NCI-H774 (cell line): ENCODE data around the gene MAPK9.

Source experiments
- DNase-seq: peaks from one replicate; lab custom pipeline; 2025; lab: John Stamatoyannopoulos, UW

MAPK9 gene

DNA sequence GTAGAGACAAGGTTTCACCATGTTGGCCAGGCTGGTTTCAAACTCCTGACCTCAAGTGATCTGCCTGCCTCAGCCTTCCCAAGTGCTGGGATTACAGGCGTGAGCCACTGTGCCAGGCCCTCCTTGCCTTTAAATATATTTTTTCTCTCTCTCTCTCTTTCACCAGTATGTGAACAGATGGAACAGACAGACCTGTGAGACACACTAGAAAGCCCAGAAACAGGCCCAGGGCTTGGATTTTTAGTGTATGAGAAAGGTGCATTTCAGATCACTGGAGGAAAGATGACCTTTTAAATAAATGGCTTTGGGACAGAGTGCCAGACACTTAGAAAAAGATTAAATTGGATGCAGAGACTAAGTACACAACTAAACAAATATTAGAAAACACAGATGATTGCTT, 86.0 kb downstream of the MAPK9 start:
- DNase-seq: no peak

DNA sequence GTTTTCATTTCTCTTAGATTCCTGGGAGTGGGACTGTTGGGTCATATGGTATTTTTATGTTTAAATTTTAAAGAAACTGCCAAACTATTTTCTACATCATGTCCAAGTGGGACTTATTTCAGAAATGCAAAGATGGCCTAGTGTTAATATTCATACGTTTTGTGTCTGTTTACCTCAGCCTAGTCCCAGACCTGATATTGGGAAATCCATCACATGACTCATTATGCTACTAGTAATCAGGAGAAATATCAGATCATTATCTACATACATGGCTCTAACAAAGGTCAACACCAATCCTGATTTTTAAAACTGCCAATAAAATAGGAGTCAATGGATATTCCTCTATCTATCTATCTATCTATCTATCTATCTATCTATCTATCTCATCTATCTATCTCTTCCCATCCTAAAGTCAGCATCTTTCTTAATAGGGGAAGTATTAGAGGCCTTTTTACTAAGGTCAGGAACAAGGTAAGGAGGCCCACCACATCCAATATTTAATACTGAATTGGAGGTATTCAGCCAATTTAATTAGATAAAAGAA, 87.5 kb downstream of the MAPK9 start:
- no peak for DNase-seq

DNA sequence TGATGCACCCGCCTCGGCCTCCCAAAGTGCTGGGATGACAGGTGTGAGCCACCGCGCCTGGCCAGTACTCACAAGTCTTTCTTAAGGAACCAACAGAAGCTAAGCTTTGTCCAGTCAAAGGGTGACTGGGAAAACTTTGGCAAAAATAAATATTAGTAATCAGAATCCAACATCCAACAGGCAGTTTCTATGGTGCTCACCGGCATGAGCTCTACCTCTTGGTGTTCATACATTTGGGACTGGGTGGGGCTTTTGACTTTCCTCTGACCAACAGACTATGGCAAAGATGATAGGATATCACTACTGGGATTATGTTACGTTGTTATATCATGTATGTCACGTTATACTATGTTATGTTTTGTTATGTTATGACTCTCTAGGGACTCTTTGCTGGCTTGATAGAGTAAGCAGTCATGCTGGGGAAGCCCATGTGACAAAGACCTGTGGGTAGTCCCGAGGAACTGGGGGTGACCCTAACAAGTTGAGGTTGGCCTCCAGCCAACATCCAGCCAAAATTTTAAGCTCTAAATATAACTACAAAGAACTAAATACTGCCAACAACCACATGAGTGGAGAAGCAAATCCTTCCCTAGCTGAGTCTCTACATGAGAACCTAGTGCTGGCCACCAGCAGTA, 88.8 kb downstream of the MAPK9 start:
- DNase-seq: no peak

- peak; percentile 38 for DNase-seq
These were observed 90.6 kb downstream of the MAPK9 start for GRCh38 chr5:180201051-180201987.

- DNase-seq: no peak
These were observed 92.5 kb downstream of the MAPK9 start for GRCh38 chr5:180199390-180199789.

- no peak for DNase-seq
These were observed 93.7 kb downstream of the MAPK9 start for GRCh38 chr5:180198208-180198607.

- no peak for DNase-seq
These were observed 94.7 kb downstream of the MAPK9 start for GRCh38 chr5:180197016-180197702.

DNA sequence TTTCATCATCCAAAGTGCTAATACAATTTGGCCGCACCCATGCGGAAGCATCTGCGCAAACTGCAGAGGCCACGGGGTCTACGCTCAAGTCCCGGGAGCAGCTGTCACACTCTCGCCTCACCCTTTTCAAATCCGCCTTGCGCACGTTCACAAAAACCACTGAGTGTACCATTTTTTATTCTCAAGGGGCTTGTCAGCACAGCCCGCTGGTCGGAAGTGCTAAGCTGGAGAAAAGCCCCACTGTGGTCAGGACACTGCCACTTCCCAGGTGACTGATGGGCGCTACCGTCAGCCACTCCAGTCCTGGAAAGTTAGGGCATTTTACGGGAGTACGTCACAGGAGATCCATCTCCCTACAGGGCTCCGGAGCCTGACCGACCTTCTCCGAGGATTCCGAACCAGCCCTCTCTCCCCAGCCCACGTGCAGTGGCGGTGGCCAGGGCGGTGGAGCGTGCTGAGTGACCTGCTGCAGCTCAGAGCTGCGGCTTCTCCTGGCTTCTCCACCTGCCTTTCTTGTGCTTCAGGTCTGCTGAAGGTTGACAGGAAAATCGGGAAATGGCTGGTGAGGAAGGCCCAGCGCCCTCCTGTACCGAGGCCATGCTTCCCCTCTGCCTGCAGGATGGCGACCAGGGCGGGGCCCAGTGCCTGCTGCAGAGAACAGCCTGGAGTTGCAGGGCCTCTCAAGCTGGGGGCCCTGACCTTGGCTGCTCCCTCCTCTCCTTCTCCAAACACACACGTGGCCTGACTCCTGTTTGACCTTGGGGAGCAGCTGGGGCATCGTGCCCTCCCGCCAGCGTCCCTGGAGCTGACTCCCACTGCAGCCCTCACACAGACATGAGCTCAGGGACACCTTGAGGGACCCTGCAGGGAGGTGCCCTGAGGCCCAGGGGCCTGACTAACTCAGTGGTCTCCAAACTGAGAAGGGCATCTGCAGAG, 97.2 kb downstream of the MAPK9 start:
- DNase-seq: no peak

- no peak for DNase-seq
These were observed 98.0 kb downstream of the MAPK9 start for GRCh38 chr5:180193749-180194375.

- DNase-seq: no peak
These were observed 100.2 kb downstream of the MAPK9 start for GRCh38 chr5:180191716-180192115.

- DNase-seq: no peak
These were observed 104.1 kb downstream of the MAPK9 start for GRCh38 chr5:180187767-180188166.
